Colonic mucosa (tissue), 4 donors: ENCODE data around the gene SNORC. TPM values are rescaled to one million over a fixed set of nuclear protein-coding genes. Genes with fewer than 3 reads are reported as not detected.
"Not testable (repeated sequence)": the region's sequence is repeated elsewhere in the genome, so short reads cannot be mapped to it uniquely, and the experiment has no call there.

Source experiments
- DNase-seq: peaks from one replicate; pipeline ENCODE4 v3.0.0-alpha.2; 2020
- H3K27ac ChIP-seq: fragments of 200-600 bp; one replicate; pipeline ENCODE4 v1.8.0; 2021
- H3K27me3 ChIP-seq: fragments of 200-600 bp; one replicate; pipeline ENCODE4 v1.8.0; 2021
- H3K36me3 ChIP-seq: fragments of 200-600 bp; one replicate; pipeline ENCODE4 v1.8.0; 2021
- H3K4me1 ChIP-seq: fragments of 200-600 bp; one replicate; pipeline ENCODE4 v1.8.0; 2021; ENCODE audit warnings: mild to moderate bottlenecking
- H3K4me3 ChIP-seq: fragments of 200-600 bp; one replicate; pipeline ENCODE4 v1.8.0; 2021
- H3K9ac ChIP-seq, 2 donors: one replicate each; pipeline ENCODE4 v1.7.0; 2013; ENCODE audit warnings: control low read depth in 2 of 2, low read depth in 2 of 2, low read length in 2 of 2
- H3K9me3 ChIP-seq: fragments of 200-600 bp; one replicate; pipeline ENCODE4 v1.8.0; 2021
- intact Hi-C: fragments of 100-400 bp; cut with DNase I; formaldehyde crosslinking; loops from one replicate; pipeline ENCODE4 v1.14.1; 2022
- total RNA-seq, 2 donors: library from RNA; stranded (reverse); fragmentation: NEBNext Ultra II Directional in 1 of 2; extraction: Animal tissue kit (Norgen Biotek cat#: 25700) in 1 of 2; gene quantifications; one replicate each; pipeline ENCODE4 v1.2.1, GENCODE V29; 2021
- TF ChIP-seq, protein P1 (sequence below): fragments of 200-600 bp; IDR thresholded peaks from one replicate; pipeline ENCODE4 v1.8.0; 2022; ENCODE audit warnings: antibody characterized with exemption, mild to moderate bottlenecking
- donor health status: healthy.
- donor health status: DM: no; HTN: no; CAD: no.
- donor health status: DM: no; HTN: no; CAD: no.

Gene SNORC
- total RNA-seq, 2 donors from 2014 or later = 39.6 to 67.5 TPM

DNA sequence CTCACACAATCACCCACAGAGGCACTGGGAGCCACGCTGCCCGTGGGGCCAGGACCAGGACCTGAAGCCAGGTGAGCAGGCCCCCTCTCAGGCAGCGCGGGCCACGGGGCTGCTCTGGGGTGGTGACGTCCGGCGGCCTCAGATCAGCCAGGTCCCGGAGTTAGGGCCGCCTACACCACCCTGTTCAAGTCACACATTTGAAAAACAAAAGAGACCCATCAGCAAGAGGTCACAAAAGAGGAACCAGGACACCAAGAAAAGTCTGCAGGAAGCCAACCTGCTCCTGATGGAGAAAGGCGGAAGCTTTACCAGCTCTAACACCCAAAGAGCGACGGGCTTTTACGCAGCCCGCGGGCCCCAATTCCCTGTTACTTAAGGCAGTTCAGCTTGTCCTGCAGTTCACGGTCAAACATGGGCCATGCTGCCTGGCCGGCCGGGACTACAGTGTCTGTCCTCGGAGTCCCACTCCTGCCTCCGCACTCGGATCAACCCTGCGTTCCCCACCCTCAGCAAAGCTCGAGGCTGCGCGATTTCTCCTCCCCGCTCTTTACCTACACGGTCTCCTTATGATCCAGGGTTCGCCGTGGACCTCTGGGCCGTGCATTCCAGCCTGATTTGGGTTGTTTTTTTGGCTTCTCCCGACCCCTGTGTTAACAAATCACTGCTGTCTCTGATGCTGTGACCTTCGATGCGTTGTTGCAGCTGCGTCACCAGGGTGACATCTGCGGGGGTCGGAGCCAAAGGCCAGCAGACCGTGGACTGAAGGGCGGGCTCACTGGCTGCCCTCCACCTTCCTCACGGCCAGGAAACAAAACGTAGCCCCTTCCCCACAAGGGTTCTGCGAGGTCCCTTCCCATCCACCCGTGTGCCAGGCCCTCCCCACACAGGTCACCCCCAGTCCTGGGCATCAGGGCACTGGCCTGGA, 31.0 kb downstream of the SNORC start:
- TF ChIP-seq, protein P1, sequence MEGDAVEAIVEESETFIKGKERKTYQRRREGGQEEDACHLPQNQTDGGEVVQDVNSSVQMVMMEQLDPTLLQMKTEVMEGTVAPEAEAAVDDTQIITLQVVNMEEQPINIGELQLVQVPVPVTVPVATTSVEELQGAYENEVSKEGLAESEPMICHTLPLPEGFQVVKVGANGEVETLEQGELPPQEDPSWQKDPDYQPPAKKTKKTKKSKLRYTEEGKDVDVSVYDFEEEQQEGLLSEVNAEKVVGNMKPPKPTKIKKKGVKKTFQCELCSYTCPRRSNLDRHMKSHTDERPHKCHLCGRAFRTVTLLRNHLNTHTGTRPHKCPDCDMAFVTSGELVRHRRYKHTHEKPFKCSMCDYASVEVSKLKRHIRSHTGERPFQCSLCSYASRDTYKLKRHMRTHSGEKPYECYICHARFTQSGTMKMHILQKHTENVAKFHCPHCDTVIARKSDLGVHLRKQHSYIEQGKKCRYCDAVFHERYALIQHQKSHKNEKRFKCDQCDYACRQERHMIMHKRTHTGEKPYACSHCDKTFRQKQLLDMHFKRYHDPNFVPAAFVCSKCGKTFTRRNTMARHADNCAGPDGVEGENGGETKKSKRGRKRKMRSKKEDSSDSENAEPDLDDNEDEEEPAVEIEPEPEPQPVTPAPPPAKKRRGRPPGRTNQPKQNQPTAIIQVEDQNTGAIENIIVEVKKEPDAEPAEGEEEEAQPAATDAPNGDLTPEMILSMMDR = no peak
- Histone ChIP-seq H3K4me1 (no peaks in the 10 kb centered on the region), H3K9ac (no peak overlapping the region), H3K27ac (no peak overlapping the region), H3K9me3 (no peaks in the 10 kb centered on the region), H3K4me3 (no peak overlapping the region), H3K36me3 (no peaks in the 10 kb centered on the region), H3K27me3 (no peaks in the 10 kb centered on the region)
- no peak for DNase-seq
- intact Hi-C loops = no loop called here

DNA sequence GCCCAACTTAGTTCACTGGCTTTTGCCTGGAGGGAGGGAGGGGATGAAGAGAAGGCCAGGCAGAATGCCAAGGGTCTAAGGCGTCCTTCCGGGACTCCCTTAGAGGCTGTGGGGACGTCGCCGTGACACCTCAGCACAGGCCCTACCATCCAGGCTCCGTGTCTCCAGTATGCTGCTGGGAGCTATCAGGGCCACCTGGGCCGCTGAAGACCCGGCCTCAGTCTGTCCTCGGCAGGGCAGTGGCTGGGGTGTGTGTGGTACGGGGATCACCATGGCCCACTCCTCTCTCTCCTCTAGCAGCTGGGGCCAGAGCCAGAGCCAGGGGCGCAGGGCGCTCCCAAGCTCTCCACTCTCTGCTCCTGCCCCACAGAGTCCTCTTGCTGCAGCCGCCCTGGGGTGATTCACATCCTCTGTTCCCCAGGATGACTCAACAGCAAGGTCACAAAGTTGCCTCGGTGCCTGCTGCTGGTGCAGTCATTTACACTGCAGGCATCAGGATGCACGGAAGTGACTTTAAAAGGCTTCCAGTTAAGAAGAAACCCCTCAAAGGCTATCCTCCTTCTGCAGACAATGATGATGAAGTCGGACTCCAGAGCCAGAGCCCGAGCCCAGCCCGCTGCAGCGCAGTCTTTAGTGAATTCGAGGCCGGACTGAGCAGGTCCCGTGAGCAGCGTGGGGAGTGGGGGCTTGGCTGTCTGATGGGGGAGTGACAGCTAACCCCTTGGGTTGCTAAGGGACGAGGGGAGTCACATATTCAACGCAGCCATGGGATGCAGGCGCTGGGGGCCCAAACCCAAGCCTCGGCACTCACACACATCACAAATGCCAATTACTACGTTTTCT, 31.9 kb downstream of the SNORC start:
- Histone ChIP-seq H3K4me1 (no peaks in the 10 kb centered on the region), H3K27me3 (no peaks in the 10 kb centered on the region), H3K9ac (no peak overlapping the region), H3K36me3 (no peaks in the 10 kb centered on the region), H3K4me3 (no peak overlapping the region), H3K9me3 (no peaks in the 10 kb centered on the region), H3K27ac (no peak overlapping the region)
- no peak for DNase-seq
- TF ChIP-seq, protein P1 = no peak
- intact Hi-C loops = no loop called here

- H3K27ac ChIP-seq = no peak overlapping the region
- no peak overlapping the region for H3K4me3 ChIP-seq
- H3K4me1 ChIP-seq = no peaks in the 10 kb centered on the region
- no peak for DNase-seq
- TF ChIP-seq, protein P1 = no peak
- intact Hi-C loops = no loop called here
- no peaks in the 10 kb centered on the region for H3K9me3 ChIP-seq
- no peaks in the 10 kb centered on the region for H3K27me3 ChIP-seq
- H3K36me3 ChIP-seq = no peaks in the 10 kb centered on the region
- H3K9ac ChIP-seq = no peak overlapping the region
Observed at GRCh38 chr2:232903989-232904388, 33.9 kb downstream of the SNORC start.

- intact Hi-C loops, H3K36me3 ChIP-seq, H3K4me1 ChIP-seq, DNase-seq, H3K9me3 ChIP-seq, H3K9ac ChIP-seq, H3K27me3 ChIP-seq, H3K4me3 ChIP-seq, H3K27ac ChIP-seq: not testable (repeated sequence)
Observed at GRCh38 chr2:232906867-232907717, 37.0 kb downstream of the SNORC start.

DNA sequence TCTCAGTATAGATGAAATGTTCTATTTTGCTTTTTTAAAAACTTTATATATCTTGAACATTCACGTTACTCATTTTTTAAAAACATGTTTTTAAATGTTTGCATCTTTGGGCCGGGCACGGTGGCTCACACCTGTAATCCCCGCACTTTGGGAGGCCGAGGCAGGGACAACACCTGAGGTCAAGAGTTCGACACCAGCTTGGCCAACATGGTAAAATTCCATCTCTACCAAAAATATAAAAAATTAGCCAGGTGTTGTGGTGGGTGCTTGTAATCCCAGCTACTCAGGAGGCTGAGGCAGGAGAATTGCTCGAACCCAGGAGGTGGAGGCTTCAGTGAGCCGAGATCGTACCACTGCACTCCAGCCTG, 37.6 kb downstream of the SNORC start:
- H3K9ac ChIP-seq, H3K9me3 ChIP-seq, DNase-seq, H3K36me3 ChIP-seq, H3K27ac ChIP-seq, intact Hi-C loops, H3K4me3 ChIP-seq, H3K4me1 ChIP-seq, H3K27me3 ChIP-seq: not testable (repeated sequence)

- H3K9ac ChIP-seq = no peak overlapping the region
Observed at GRCh38 chr2:232908695-232909094, 38.6 kb downstream of the SNORC start.

More at GRCh38 chr2:232908695-232909094, 38.6 kb downstream of the SNORC start:
- Histone ChIP-seq H3K4me3 (no peak overlapping the region), H3K36me3 (no peaks in the 10 kb centered on the region), H3K4me1 (no peaks in the 10 kb centered on the region), H3K27ac (no peak overlapping the region), H3K9me3 (no peaks in the 10 kb centered on the region), H3K27me3 (no peaks in the 10 kb centered on the region)
- TF ChIP-seq, protein P1 = no peak
- DNase-seq = no peak
- intact Hi-C loops = no loop called here
